Measurements from ENCODE around the gene MCC.

MCC gene

DNA sequence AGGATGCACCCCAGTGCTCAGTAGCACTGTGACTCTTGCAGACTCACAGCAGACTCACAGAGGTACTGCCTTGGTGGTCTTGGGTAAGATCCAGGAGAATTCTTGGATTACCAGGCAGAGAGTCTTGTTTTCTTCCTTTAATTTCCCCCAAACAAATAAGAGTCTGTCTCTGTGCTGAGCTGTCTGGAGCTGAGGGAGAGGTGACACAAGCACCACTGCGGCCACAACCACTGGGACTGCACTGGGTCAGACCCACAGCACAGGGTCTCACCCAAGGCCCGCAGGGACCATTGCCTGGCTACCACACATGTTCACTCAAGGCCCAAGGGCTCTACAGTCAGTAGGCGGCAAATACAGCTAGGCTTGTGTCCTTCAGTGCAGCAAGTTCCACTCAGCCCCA is 13.8 kb upstream of the MCC start:
- ChIA-PET CTCF (no interaction called here), POLR2A (interaction anchor here (1.0 kb wide), 1 partner anchor 14 kb away, joined by 4 read pairs; the partner anchor contains the start of gene MCC)
- no peak for DNase-seq (ENCODE audit: extremely low spot score)
- TF ChIP-seq ARNT (IDR thresholded peaks at IDR 0.05), result no peak
- TF ChIP-seq CTBP1 (IDR thresholded peaks at IDR 0.05; ENCODE audit: borderline replicate concordance), result no peak
- no peak for TF ChIP-seq TARDBP (IDR thresholded peaks at IDR 0.05)
- no peak for TF ChIP-seq LEF1 (IDR thresholded peaks at IDR 0.05; ENCODE audit: borderline replicate concordance)
- no peak for TF ChIP-seq NFRKB (IDR thresholded peaks at IDR 0.05)
- TF ChIP-seq, protein P1, sequence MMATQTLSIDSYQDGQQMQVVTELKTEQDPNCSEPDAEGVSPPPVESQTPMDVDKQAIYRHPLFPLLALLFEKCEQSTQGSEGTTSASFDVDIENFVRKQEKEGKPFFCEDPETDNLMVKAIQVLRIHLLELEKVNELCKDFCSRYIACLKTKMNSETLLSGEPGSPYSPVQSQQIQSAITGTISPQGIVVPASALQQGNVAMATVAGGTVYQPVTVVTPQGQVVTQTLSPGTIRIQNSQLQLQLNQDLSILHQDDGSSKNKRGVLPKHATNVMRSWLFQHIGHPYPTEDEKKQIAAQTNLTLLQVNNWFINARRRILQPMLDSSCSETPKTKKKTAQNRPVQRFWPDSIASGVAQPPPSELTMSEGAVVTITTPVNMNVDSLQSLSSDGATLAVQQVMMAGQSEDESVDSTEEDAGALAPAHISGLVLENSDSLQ (IDR thresholded peaks at IDR 0.05), result no peak
- no peak for TF ChIP-seq HDGF (IDR thresholded peaks at IDR 0.05; ENCODE audit: borderline replicate concordance)
- TF ChIP-seq FOXA1 (IDR thresholded peaks at IDR 0.05), result no peak
- TF ChIP-seq SP1 (IDR thresholded peaks at IDR 0.05), result no peak

DNA sequence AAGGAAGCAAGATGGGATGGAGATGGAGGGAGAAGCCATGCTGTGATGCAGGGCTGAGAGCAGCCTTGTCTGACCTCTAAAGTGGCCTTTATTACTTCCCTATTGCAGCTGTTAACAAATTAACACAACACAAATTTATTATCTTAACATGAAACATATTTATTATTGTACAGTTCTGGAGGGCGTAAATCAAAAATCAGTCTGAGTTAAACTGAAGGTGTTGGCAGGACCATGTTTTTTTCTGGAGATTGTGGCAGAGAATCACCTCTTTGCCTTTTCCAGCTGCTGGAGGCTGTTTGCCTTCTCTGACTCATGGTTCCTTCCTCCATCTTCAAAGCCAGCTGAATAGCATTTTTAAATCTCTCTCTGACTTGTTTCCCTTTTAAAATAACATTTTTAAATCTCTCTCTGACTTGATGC is 7.2 kb upstream of the MCC start:
- ChIA-PET POLR2A (no interaction called here), CTCF (no interaction called here)
- DNase-seq (ENCODE audit: extremely low spot score), result no peak
- TF ChIP-seq LEF1 (IDR thresholded peaks at IDR 0.05; ENCODE audit: borderline replicate concordance) (no peak), SUZ12 (IDR thresholded peaks at IDR 0.05) (no peak)

- POLR2A ChIA-PET, result no interaction called here
These were observed 5.2 kb upstream of the MCC start for GRCh38 chr5:113493446-113493845.

DNA sequence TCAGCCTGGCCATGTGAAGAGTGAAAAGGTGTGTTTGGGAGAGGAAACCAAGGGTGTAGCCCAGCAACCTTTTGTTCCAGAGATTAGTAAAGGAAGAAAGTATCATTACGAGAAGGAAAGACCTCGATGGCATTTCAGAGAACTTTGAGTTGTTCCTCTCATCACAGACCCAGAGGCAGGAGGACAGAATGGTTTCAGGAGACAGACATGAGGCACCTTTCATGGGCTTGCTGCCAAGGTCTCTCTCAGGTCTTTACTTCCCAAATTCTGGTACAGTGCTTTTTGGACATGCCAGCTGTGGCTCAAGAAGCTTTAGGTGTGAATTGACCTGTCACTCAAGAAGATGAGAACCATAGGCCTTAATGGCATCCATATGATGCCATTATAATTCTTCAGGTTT is 2.8 kb upstream of the MCC start:
- ChIA-PET CTCF (no interaction called here), POLR2A (no interaction called here)
- TF ChIP-seq ZNF384 (IDR thresholded peaks at IDR 0.05) (no peak), BHLHE40 (IDR thresholded peaks at IDR 0.05; ENCODE audit: borderline replicate concordance) (no peak)
- no peak for DNase-seq (ENCODE audit: extremely low spot score)

More at GRCh38 chr5:113493446-113493845, 5.2 kb upstream of the MCC start:
- DNase-seq (ENCODE audit: extremely low spot score), result no peak
- TF ChIP-seq LEF1 (IDR thresholded peaks at IDR 0.05; ENCODE audit: borderline replicate concordance) (no peak), NFRKB (IDR thresholded peaks at IDR 0.05) (no peak), ZNF384 (IDR thresholded peaks at IDR 0.05) (no peak), FOXM1 (IDR thresholded peaks at IDR 0.05; ENCODE audit: borderline replicate concordance) (no peak), BHLHE40 (IDR thresholded peaks at IDR 0.05; ENCODE audit: borderline replicate concordance) (no peak), FOXA1 (IDR thresholded peaks at IDR 0.05) (no peak), L3MBTL2 (conservative IDR thresholded peaks at IDR 0.05) (no peak), HDGF (IDR thresholded peaks at IDR 0.05; ENCODE audit: borderline replicate concordance) (no peak), ARNT (IDR thresholded peaks at IDR 0.05) (no peak), SP1 (IDR thresholded peaks at IDR 0.05) (no peak)
- TF ChIP-seq, protein P1 (IDR thresholded peaks at IDR 0.05), result no peak
- CTCF ChIA-PET, result no interaction called here

DNA sequence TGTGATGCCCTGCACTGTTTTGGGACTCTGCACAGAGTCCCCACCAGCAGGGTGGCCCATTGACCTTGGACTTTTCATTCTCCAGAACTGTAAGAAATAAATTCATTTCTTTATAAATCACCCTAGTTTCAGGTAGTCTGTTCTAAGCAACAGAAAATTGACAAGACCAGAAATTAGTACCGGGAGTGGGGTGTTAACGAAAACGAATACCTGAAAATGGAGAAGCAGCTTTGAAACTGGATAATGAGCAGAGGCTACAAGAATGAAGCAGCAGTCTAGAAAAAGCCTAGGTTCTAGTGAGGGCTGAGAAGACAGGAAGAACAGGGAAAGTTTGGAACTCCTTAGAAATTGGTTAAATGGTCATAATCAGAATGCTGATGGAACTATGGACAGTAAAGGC is 2.1 kb upstream of the MCC start:
- no peak for DNase-seq (ENCODE audit: extremely low spot score)
- TF ChIP-seq SP1 (IDR thresholded peaks at IDR 0.05) (no peak), SUZ12 (IDR thresholded peaks at IDR 0.05) (no peak), NFRKB (IDR thresholded peaks at IDR 0.05) (no peak), ZNF384 (IDR thresholded peaks at IDR 0.05) (no peak), FOXM1 (IDR thresholded peaks at IDR 0.05; ENCODE audit: borderline replicate concordance) (no peak), FOXA1 (IDR thresholded peaks at IDR 0.05) (no peak), L3MBTL2 (conservative IDR thresholded peaks at IDR 0.05) (no peak), FOXK2 (IDR thresholded peaks at IDR 0.05) (no peak), BHLHE40 (IDR thresholded peaks at IDR 0.05; ENCODE audit: borderline replicate concordance) (no peak), HDGF (IDR thresholded peaks at IDR 0.05; ENCODE audit: borderline replicate concordance) (no peak), TARDBP (IDR thresholded peaks at IDR 0.05) (no peak), ELF4 (IDR thresholded peaks at IDR 0.05) (no peak)
- TF ChIP-seq, protein P1 (IDR thresholded peaks at IDR 0.05), result no peak
- ChIA-PET POLR2A (no interaction called here), CTCF (no interaction called here)

GRCh38 chr5:113489299-113489698 is 1.0 kb upstream of the MCC start:
- CTCF ChIA-PET, result interaction anchor here (1.9 kb wide), 1 partner anchor 21 kb away, joined by 6 read pairs; no protein-coding TSS in a partner anchor
- TF ChIP-seq FOXK2 (IDR thresholded peaks at IDR 0.05) (no peak), NFRKB (IDR thresholded peaks at IDR 0.05) (no peak), FOXA1 (IDR thresholded peaks at IDR 0.05) (no peak), L3MBTL2 (conservative IDR thresholded peaks at IDR 0.05) (no peak), SP1 (IDR thresholded peaks at IDR 0.05) (no peak), ARNT (IDR thresholded peaks at IDR 0.05) (no peak), LEF1 (IDR thresholded peaks at IDR 0.05; ENCODE audit: borderline replicate concordance) (no peak), HDGF (IDR thresholded peaks at IDR 0.05; ENCODE audit: borderline replicate concordance) (no peak), ZNF384 (IDR thresholded peaks at IDR 0.05) (no peak), BHLHE40 (IDR thresholded peaks at IDR 0.05; ENCODE audit: borderline replicate concordance) (no peak), ELF4 (IDR thresholded peaks at IDR 0.05) (no peak), TARDBP (IDR thresholded peaks at IDR 0.05) (no peak), CTBP1 (IDR thresholded peaks at IDR 0.05; ENCODE audit: borderline replicate concordance) (no peak), FOXM1 (IDR thresholded peaks at IDR 0.05; ENCODE audit: borderline replicate concordance) (no peak)
- TF ChIP-seq, protein P1 (IDR thresholded peaks at IDR 0.05), result no peak
- no peak for DNase-seq (ENCODE audit: extremely low spot score)
- POLR2A ChIA-PET, result interaction anchor here (0.8 to 2.2 kb wide), 7 partner anchors 8 to 108 kb away, joined by 3 to 13 read pairs (median 4); partner anchors contain the start of gene YTHDC2
